PC-3 (cell line): ENCODE measurements around the gene UBAP1L. TPM values are rescaled to one million over a fixed set of nuclear protein-coding genes. Genes with fewer than 3 reads are reported as not detected.
A peak's percentile ranks its signal among the peaks of the same experiment; 100 is the strongest.

Experiments
- ATAC-seq: fragments of 200-7000 bp; cut with Tn5 transposase; 2 replicates; pipeline ENCODE4 v1.9.1; 2020; ENCODE audit warnings: mild to moderate bottlenecking, moderate library complexity
- BruUV-seq: library from RNA; stranded (reverse); fragments of 400-500 nt; replicated peaks from 2 replicates; lab custom pipeline; 2021; lab: Mats Ljungman, UMichigan
- CTCF ChIA-PET: fragments of 300-600 bp; sonication (Branson Sonifier 250); formaldehyde crosslinking; loops from one replicate; lab custom pipeline; 2022; ENCODE audit warnings: antibody characterized with exemption; lab: Charles Lee
- POLR2A ChIA-PET: fragments of 300-600 bp; sonication (Branson Sonifier 250); formaldehyde crosslinking; loops from one replicate; lab custom pipeline; 2022; ENCODE audit warnings: antibody characterized with exemption; ENCODE audit not compliant: unreplicated experiment; lab: Charles Lee
- DNase-seq: peaks from one replicate; pipeline ENCODE4 v3.0.0-alpha.2; 2015
- H2AFZ ChIP-seq: fragments of 300-600 bp; sonication (generic); 2 replicates; pipeline ENCODE4 v1.6.0; 2016; ENCODE audit warnings: antibody characterized with exemption, low read length
- H3F3A ChIP-seq: fragments of 300-600 bp; sonication (generic); one replicate; pipeline ENCODE4 v1.6.0; 2017; ENCODE audit warnings: antibody characterized with exemption, low read length, control low read depth, mild to moderate bottlenecking; ENCODE audit not compliant: unreplicated experiment
- H3K27ac ChIP-seq: fragments of 300-600 bp; sonication (generic); 2 replicates; pipeline ENCODE4 v1.5.1; 2016; ENCODE audit warnings: mild to moderate bottlenecking, low read length
- H3K27me3 ChIP-seq: fragments of 300-600 bp; sonication (generic); 2 replicates; pipeline ENCODE4 v1.6.1; 2016; ENCODE audit warnings: low read length, mixed read lengths
- H3K36me3 ChIP-seq: fragments of 300-600 bp; sonication (generic); 2 replicates; pipeline ENCODE4 v1.6.1; 2016; ENCODE audit warnings: low read depth, mixed run types, low read length, mixed read lengths
- H3K4me1 ChIP-seq: fragments of 300-600 bp; sonication (generic); 2 replicates; pipeline ENCODE4 v1.5.1; 2016; ENCODE audit warnings: low read length; ENCODE audit not compliant: insufficient read depth
- H3K4me2 ChIP-seq: fragments of 300-600 bp; sonication (generic); 2 replicates; pipeline ENCODE4 v1.6.0; 2016; ENCODE audit warnings: low read length
- H3K4me3 ChIP-seq: fragments of 300-600 bp; sonication (generic); 2 replicates; pipeline ENCODE4 v1.5.1; 2016; ENCODE audit warnings: mild to moderate bottlenecking, low read length, mixed read lengths
- H3K79me2 ChIP-seq: fragments of 300-600 bp; sonication (generic); 2 replicates; pipeline ENCODE4 v1.6.1; 2017; ENCODE audit warnings: low read length, mixed read lengths
- H3K9ac ChIP-seq: fragments of 300-600 bp; sonication (generic); 2 replicates; pipeline ENCODE4 v1.6.0; 2016; ENCODE audit warnings: mild to moderate bottlenecking, low read length
- H3K9me2 ChIP-seq: fragments of 300-600 bp; sonication (generic); replicated peaks from 2 replicates; pipeline ENCODE4 v1.6.1; 2016; ENCODE audit warnings: mixed run types, low read length, mixed read lengths
- H3K9me3 ChIP-seq: fragments of 300-600 bp; sonication (generic); 2 replicates; pipeline ENCODE4 v1.6.1; 2016; ENCODE audit warnings: low read length, mixed read lengths
- H4K20me1 ChIP-seq: fragments of 300-600 bp; sonication (generic); 2 replicates; pipeline ENCODE4 v1.6.1; 2016; ENCODE audit warnings: low read length, mixed read lengths
- CTCF ChIP-seq: fragments of 300-600 bp; sonication (generic); conservative IDR thresholded peaks from 2 replicates; pipeline ENCODE4 v1.5.1; 2017; ENCODE audit warnings: antibody characterized with exemption, low read depth, mild to moderate bottlenecking, low read length
- EZH2 ChIP-seq: fragments of 300-600 bp; sonication (generic); IDR thresholded peaks from one replicate; pipeline ENCODE4 v1.6.1; 2017; ENCODE audit warnings: antibody characterized with exemption, mild to moderate bottlenecking, low read length; ENCODE audit not compliant: unreplicated experiment
- EZH2phosphoT487 ChIP-seq: fragments of 300-600 bp; sonication (generic); IDR thresholded peaks from 2 replicates; pipeline ENCODE4 v1.6.1; 2018; ENCODE audit warnings: mild to moderate bottlenecking, antibody characterized with exemption, low read length, borderline replicate concordance
- intact Hi-C: fragments of 100-400 bp; cut with micrococcal nuclease; formaldehyde crosslinking; loops from 2 replicates; pipeline ENCODE4 v1.9.0; 2023
- total RNA-seq: library from RNA; depleted of rRNA; stranded (reverse); fragments of >200 nt; gene quantifications from 2 replicates; pipeline ENCODE4 v1.2.3, GENCODE V29; 2014

Gene UBAP1L
- total RNA-seq, 1 experiment from 2014 or later = 3.4 TPM

- BruUV-seq = no TSS peak
- ChIA-PET CTCF (no interaction called here), POLR2A (no interaction called here)
- Histone ChIP-seq H3K27ac (no peak overlapping the region), H4K20me1 (peaks cover 2% of the 10 kb centered on the region; the same call in 1 of the 2 replicates), H3K9me2 (no peaks in the 10 kb centered on the region), H3K79me2 (peaks cover 24% of the 10 kb centered on the region), H3K4me2 (peak overlapping the region; percentile 92), H3K9me3 (no peaks in the 10 kb centered on the region), H2AFZ (peak overlapping the region; percentile 16; the same call in 1 of the 2 replicates), H3K36me3 (peaks cover 12% of the 10 kb centered on the region; the same call in 1 of the 2 replicates), H3K4me3 (peak overlapping the region; percentile 72), H3K27me3 (no peaks in the 10 kb centered on the region), H3F3A (no peaks in the 10 kb centered on the region), H3K9ac (peak overlapping the region; percentile 84), H3K4me1 (peaks cover 5% of the 10 kb centered on the region; the same call in 1 of the 2 replicates)
- intact Hi-C loops = no loop called here
- ATAC-seq = peak; percentile 68
- TF ChIP-seq EZH2phosphoT487 (no peak), CTCF (no peak), EZH2 (no peak)
- peak; percentile 11 for DNase-seq
Observed at GRCh38 chr15:65132878-65133547, 18.0 kb upstream of the UBAP1L start.

GRCh38 chr15:65130941-65131340, 15.9 kb upstream of the UBAP1L start:
- CTCF ChIA-PET = no interaction called here
- no peak for ATAC-seq
- no peak for DNase-seq
- no peak for TF ChIP-seq EZH2phosphoT487
- no peak for TF ChIP-seq EZH2
- no peak for TF ChIP-seq CTCF
- peaks cover 5% of the 10 kb centered on the region; the same call in 1 of the 2 replicates for H3K4me1 ChIP-seq
- H3K36me3 ChIP-seq = peaks cover 25% of the 10 kb centered on the region; the same call in 1 of the 2 replicates
- H3K9me3 ChIP-seq = no peaks in the 10 kb centered on the region
- intact Hi-C loops = no loop called here
- no peak overlapping the region for H3K9ac ChIP-seq
- POLR2A ChIA-PET = no interaction called here
- H3F3A ChIP-seq = no peaks in the 10 kb centered on the region
- peaks cover 2% of the 10 kb centered on the region; the same call in 1 of the 2 replicates for H4K20me1 ChIP-seq
- BruUV-seq = no TSS peak
- no peak overlapping the region for H3K4me2 ChIP-seq
- H3K4me3 ChIP-seq = no peak overlapping the region
- H3K79me2 ChIP-seq = peaks cover 24% of the 10 kb centered on the region
- H3K27me3 ChIP-seq = no peaks in the 10 kb centered on the region
- no peak overlapping the region for H2AFZ ChIP-seq
- no peaks in the 10 kb centered on the region for H3K9me2 ChIP-seq
- H3K27ac ChIP-seq = no peak overlapping the region

- BruUV-seq = no TSS peak
- no peak overlapping the region for H2AFZ ChIP-seq
- CTCF ChIA-PET = no interaction called here
Observed at GRCh38 chr15:65115542-65115941, 542 bp upstream of the UBAP1L start.

More at GRCh38 chr15:65115542-65115941, 542 bp upstream of the UBAP1L start:
- H3F3A ChIP-seq = no peaks in the 10 kb centered on the region
- no peaks in the 10 kb centered on the region for H3K79me2 ChIP-seq
- POLR2A ChIA-PET = no interaction called here
- H3K9ac ChIP-seq = no peak overlapping the region
- H3K9me3 ChIP-seq = no peaks in the 10 kb centered on the region
- no peak for ATAC-seq
- peaks cover 14% of the 10 kb centered on the region for H3K36me3 ChIP-seq
- H3K4me3 ChIP-seq = no peak overlapping the region
- H3K27me3 ChIP-seq = no peaks in the 10 kb centered on the region
- DNase-seq = no peak
- H3K4me1 ChIP-seq = no peaks in the 10 kb centered on the region
- no peak overlapping the region for H3K27ac ChIP-seq
- H4K20me1 ChIP-seq = no peaks in the 10 kb centered on the region
- TF ChIP-seq CTCF (no peak), EZH2 (no peak), EZH2phosphoT487 (no peak)
- intact Hi-C loops = no loop called here
- no peaks in the 10 kb centered on the region for H3K9me2 ChIP-seq
- H3K4me2 ChIP-seq = no peak overlapping the region
